ENCODE results near the gene WDR1.

Gene WDR1

DNA sequence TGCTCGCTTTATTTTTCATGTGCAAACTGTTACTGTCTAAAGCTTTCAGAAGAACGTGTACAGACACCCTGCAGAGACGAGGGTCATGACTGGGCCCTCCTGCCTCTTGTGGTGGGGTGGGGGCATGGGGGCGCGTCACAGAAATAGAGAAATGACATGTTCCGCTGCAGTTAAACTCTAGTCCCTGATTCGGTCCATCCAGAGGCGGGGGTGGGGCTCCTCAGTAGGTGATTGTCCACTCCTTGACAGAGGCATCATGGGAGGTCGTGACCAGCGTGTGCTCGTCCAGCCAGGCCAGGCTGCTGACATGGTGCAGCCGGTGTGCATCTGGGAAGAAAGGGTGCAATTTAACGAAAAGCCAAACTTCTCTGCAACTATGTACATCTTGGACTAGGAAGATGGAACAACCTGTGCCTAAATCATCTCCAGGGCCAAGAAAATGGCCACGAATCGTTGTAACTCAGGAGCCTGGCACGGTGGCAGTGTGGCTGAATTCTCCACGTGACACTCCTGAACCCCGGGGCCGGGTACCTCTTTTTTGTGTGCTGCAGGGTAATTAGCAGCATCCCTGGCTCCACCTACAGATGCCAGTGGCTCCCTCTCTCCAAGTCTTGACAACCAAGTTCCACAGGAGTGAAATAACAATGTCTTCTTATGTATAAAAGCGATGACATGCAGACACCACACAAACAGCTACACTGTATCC is 41.3 kb downstream of the WDR1 start:
- no peak overlapping the region for H3K4me3 ChIP-seq (ENCODE audit: low read depth, low read length)

DNA sequence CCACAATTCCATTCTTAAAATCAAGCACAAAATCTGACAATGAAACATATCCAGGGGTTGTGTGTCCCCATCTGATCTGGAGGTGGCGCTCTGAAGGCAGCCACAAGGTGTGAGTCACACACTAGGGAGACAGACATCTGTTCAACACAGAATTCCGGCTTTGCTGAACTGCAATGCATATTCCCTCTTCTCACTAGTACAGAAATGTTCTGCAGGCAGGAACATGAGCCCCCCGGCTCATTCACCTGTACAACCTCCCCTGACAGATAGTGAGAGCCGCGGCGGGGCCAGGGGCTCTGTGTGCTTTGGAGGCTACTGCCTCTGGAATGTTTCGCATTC is 41.9 kb downstream of the WDR1 start:
- H3K4me3 ChIP-seq (ENCODE audit: low read depth, low read length): no peak overlapping the region

GRCh38 chr4:10074076-10074766 is 42.4 kb downstream of the WDR1 start:
- no peak overlapping the region for H3K4me3 ChIP-seq (ENCODE audit: low read depth, low read length)

- no peak overlapping the region for H3K4me3 ChIP-seq (ENCODE audit: low read depth, low read length)
Measured at GRCh38 chr4:10072420-10073017, 44.1 kb downstream of the WDR1 start.

DNA sequence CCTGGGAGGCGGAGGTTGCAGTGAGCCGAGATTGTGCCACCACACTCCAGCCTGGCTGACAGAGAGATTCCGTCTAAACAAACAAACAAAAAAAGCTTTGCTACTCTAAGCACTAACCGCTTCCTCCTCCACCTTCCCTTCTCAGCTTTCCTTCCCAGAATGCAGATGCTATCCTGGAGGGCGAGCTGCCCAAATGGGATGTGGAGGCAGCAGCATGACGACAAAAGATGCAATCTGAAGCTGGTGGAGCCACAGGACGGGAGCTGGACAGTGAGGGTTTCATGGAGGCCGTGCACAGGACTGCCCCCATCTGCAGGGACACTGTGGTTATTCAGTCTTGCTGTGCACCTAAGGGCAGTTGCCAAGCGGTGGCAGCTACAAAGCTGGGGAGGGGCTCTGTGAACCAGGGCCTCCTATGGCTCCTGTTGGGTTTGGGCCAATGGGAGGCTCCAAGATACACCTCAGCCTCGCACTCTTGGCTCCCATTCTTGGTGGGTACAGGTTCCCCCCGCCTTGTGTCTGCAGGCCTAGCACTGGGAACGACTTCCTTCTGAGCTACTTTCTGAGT is 47.4 kb downstream of the WDR1 start:
- no peak overlapping the region for H3K4me3 ChIP-seq (ENCODE audit: low read depth, low read length)

GRCh38 chr4:10066670-10067651 is 49.6 kb downstream of the WDR1 start:
- H3K4me3 ChIP-seq (ENCODE audit: low read depth, low read length): no peak overlapping the region

DNA sequence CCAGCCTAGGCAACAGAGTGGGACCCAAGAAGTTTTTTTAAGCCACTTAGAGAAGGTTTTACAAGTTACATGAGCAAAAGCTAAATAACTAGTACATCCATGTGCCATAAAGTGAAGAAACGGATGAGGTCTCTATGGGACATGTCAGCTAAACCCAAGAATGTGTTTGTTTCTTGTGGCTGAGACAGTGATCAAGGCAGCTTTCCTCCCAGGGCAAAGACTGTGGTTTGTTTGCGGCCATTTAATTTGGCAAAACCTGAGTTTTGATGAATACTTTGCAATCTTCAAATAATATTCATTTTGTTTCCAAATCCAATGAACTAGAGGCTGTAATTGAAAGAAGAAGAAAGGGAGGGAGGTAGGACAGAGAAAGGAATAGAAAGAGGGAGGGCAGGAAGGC is 50.4 kb downstream of the WDR1 start:
- no peak overlapping the region for H3K4me3 ChIP-seq (ENCODE audit: low read depth, low read length)

- H3K4me3 ChIP-seq (ENCODE audit: low read depth, low read length): no peak overlapping the region
Measured at GRCh38 chr4:10063544-10064300, 52.9 kb downstream of the WDR1 start.

- H3K4me3 ChIP-seq (ENCODE audit: low read depth, low read length): no peak overlapping the region
Measured at GRCh38 chr4:10061650-10062415, 54.8 kb downstream of the WDR1 start.

- no peak overlapping the region for H3K4me3 ChIP-seq (ENCODE audit: low read depth, low read length)
Measured at GRCh38 chr4:10058371-10058770, 58.2 kb downstream of the WDR1 start.

GRCh38 chr4:10057023-10057395 is 59.6 kb downstream of the WDR1 start:
- H3K4me3 ChIP-seq (ENCODE audit: low read depth, low read length): no peak overlapping the region

GRCh38 chr4:10056334-10057022 is 60.1 kb downstream of the WDR1 start:
- no peak overlapping the region for H3K4me3 ChIP-seq (ENCODE audit: low read depth, low read length)

GRCh38 chr4:10055871-10056270 is 60.7 kb downstream of the WDR1 start:
- H3K4me3 ChIP-seq (ENCODE audit: low read depth, low read length): no peak overlapping the region

GRCh38 chr4:10054571-10055041 is 62.0 kb downstream of the WDR1 start:
- no peak overlapping the region for H3K4me3 ChIP-seq (ENCODE audit: low read depth, low read length)

GRCh38 chr4:10053635-10054453 is 62.8 kb downstream of the WDR1 start:
- H3K4me3 ChIP-seq (ENCODE audit: low read depth, low read length): no peak overlapping the region

GRCh38 chr4:10051517-10052135 is 65.0 kb downstream of the WDR1 start:
- no peak overlapping the region for H3K4me3 ChIP-seq (ENCODE audit: low read depth, low read length)

- H3K4me3 ChIP-seq (ENCODE audit: low read depth, low read length): no peak overlapping the region
Measured at GRCh38 chr4:10050721-10051120, 65.9 kb downstream of the WDR1 start.
